ENCODE measurements around the gene ARHGEF2. TPM values are rescaled to one million over a fixed set of nuclear protein-coding genes. Genes with fewer than 3 reads are reported as not detected.

The ARHGEF2 gene
- total RNA-seq (245 and 247 TPM in 2 replicates), polyA plus RNA-seq (241 and 269 TPM in 2 replicates), polyA minus RNA-seq (284 and 289 TPM in 2 replicates)
- 143 TPM for total RNA-seq (2013)

DNA sequence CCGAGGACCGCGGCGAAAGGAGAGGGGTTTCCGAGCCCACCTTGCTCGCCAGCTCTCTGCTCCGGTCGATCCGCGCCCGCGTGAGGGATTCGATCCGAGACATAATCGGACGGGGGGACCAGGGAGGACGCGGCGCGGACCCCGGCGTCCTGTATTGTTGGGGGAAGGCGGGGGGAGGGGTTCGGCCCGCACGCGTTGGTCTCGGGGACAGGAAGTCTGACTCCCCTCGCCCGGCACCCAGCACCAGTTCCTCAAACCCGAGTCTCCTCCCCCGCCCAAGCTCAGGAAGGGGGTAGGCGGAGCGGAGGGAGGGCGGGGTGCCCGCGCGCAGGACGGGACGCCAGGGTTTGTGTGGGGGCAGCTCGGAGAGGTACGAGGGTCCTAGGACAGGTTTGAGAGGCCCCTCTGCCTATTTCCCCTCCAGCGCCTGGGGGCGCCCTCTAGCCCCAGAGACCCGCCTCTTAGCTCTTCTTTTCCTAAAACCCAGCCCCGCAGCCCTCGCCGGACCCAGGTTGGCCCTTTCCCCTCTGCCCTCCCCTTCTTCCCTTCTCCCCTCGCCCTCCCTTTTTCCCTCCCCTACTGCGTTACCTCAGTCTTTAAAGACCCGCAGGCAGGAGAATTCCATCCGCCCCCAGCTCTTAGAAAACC lies at the start of gene ARHGEF2:
Gene ARHGEF2 (minus strand): TSS at position 223 of the 648 bp plus-strand sequence. CDS start 120 bp downstream, at position 103.
- peaks cover 63 to 73% of the 10 kb centered on the region in 2 donors for H3K4me1 ChIP-seq (ENCODE audit: control insufficient read depth in 2 of 2, insufficient read depth in 2 of 2, low read length in 2 of 2)
- H4K20me1 ChIP-seq (ENCODE audit: control insufficient read depth, insufficient read depth, low read length, poor library complexity, severe bottlenecking), result peaks cover 47% of the 10 kb centered on the region
- WGBS (ENCODE audit: insufficient coverage), result 0% methylated on average over 33 of the region's 52 CpGs

More for the DNA sequence above, at the start of gene ARHGEF2:
- Mint-ChIP-seq H3K27me3 (no peaks in the 10 kb centered on the region), H3K27ac (peak within 1 kb of the TSS; percentile 94), H3K9me3 (ENCODE audit: insufficient read depth) (no peaks in the 10 kb centered on the region), H3K4me3 (peak within 1 kb of the TSS; percentile 95), H3K4me1 (peaks cover 81% of the 10 kb centered on the region)
- ATAC-seq (ENCODE audit: low read depth) (peak; percentile 76), DNase-seq (peak; percentile 89)
- Histone ChIP-seq H3K9ac (ENCODE audit: low read length) (peak within 1 kb of the TSS; percentile 89), H3K9me3 (ENCODE audit: control extremely low read depth in 1 of 3, control insufficient read depth in 2 of 3, insufficient read depth in 1 of 3, low read length in 2 of 3) (no peaks in the 10 kb centered on the region), H3K27ac (ENCODE audit: low read length in 2 of 2) (peak within 1 kb of the TSS; percentile 70 to 91), H3K27me3 (replicated peaks in 1 of 4; ENCODE audit: control extremely low read depth in 1 of 4, control insufficient read depth in 3 of 4, insufficient read depth in 4 of 4, low read length in 3 of 4) (no peaks in the 10 kb centered on the region), H3K79me2 (ENCODE audit: control insufficient read depth, insufficient read depth, low read length) (peaks cover 98% of the 10 kb centered on the region), H3K36me3 (replicated peaks in 1 of 2; ENCODE audit: control extremely low read depth in 1 of 2, control insufficient read depth in 1 of 2, extremely low read depth in 1 of 2, insufficient read depth in 2 of 2, low read length in 1 of 2) (peaks cover 3 to 12% of the 10 kb centered on the region in 2 experiments), H2AFZ (ENCODE audit: insufficient read depth, low read depth, low read length, poor library complexity, severe bottlenecking) (peak within 1 kb of the TSS; percentile 67), H3K4me3 (ENCODE audit: control extremely low read depth in 1 of 5, extremely low read depth in 1 of 5, insufficient read depth in 1 of 5, low read depth in 2 of 5, low read length in 4 of 5) (peak within 1 kb of the TSS; percentile 76 to 93 (median 81)), H3K4me2 (replicated peaks; ENCODE audit: low read depth, low read length, poor library complexity, severe bottlenecking) (peak within 1 kb of the TSS; percentile 93)
- intact Hi-C loops (cut with micrococcal nuclease), result loop anchor here (1.0 to 5.0 kb wide), 3 partner anchors 32 to 231 kb away; partner anchors contain the start of gene LAMTOR2
- POLR2A ChIA-PET, result interaction anchor here (0.5 to 4.4 kb wide), 12 partner anchors 8 to 866 kb away, joined by 3 to 61 read pairs (median 8); partner anchors contain the start of genes KHDC4, LAMTOR2 and RXFP4
- TF ChIP-seq, protein P1, sequence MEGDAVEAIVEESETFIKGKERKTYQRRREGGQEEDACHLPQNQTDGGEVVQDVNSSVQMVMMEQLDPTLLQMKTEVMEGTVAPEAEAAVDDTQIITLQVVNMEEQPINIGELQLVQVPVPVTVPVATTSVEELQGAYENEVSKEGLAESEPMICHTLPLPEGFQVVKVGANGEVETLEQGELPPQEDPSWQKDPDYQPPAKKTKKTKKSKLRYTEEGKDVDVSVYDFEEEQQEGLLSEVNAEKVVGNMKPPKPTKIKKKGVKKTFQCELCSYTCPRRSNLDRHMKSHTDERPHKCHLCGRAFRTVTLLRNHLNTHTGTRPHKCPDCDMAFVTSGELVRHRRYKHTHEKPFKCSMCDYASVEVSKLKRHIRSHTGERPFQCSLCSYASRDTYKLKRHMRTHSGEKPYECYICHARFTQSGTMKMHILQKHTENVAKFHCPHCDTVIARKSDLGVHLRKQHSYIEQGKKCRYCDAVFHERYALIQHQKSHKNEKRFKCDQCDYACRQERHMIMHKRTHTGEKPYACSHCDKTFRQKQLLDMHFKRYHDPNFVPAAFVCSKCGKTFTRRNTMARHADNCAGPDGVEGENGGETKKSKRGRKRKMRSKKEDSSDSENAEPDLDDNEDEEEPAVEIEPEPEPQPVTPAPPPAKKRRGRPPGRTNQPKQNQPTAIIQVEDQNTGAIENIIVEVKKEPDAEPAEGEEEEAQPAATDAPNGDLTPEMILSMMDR (IDR thresholded peaks at IDR 0.05), result peak; percentile 6
- TF ChIP-seq EZH2 (IDR thresholded peaks at IDR 0.05; ENCODE audit: borderline replicate concordance, insufficient read depth, low read depth, low read length, poor library complexity, severe bottlenecking), result no peak
- CTCF ChIA-PET, result interaction anchor here (0.6 to 12.2 kb wide), 10 partner anchors 11 to 75 kb away, joined by 3 to 206 read pairs (median 8); partner anchors contain the start of genes KHDC4 and RXFP4
